ENCODE data around the gene SMG5.

- TF ChIP-seq PATZ1 (tag by site-specific recombination; IDR thresholded peaks at IDR 0.05) (no peak), ZNF274 (IDR thresholded peaks at IDR 0.05; ENCODE audit: low read length) (no peak), ZNF274 (tag by site-specific recombination; IDR thresholded peaks at IDR 0.05; ENCODE audit: borderline replicate concordance) (no peak), ZNF558 (tag by site-specific recombination; IDR thresholded peaks at IDR 0.05) (no peak), ZSCAN18 (tag by site-specific recombination; IDR thresholded peaks at IDR 0.05) (no peak), ZNF10 (tag by site-specific recombination; IDR thresholded peaks at IDR 0.05) (no peak), ZNF830 (tag by site-specific recombination; IDR thresholded peaks at IDR 0.05; ENCODE audit: low read depth) (no peak), ZFP37 (tag by site-specific recombination; IDR thresholded peaks at IDR 0.05) (no peak), OVOL3 (tag by site-specific recombination; IDR thresholded peaks at IDR 0.05) (no peak), ZNF311 (tag by site-specific recombination; IDR thresholded peaks at IDR 0.05; ENCODE audit: borderline replicate concordance) (no peak), CTCF (tag by site-specific recombination; IDR thresholded peaks at IDR 0.05) (no peak), ZNF184 (tag by site-specific recombination; IDR thresholded peaks at IDR 0.05) (no peak), ZNF423 (tag by site-specific recombination; IDR thresholded peaks at IDR 0.05) (no peak), MYNN (tag by site-specific recombination; IDR thresholded peaks at IDR 0.05; ENCODE audit: borderline replicate concordance) (no peak), REST (tag by site-specific recombination; IDR thresholded peaks at IDR 0.05) (no peak)
Measured at GRCh38 chr1:156230473-156230837, 52.2 kb downstream of the SMG5 start.

All from HEK293 (cell line).